Vagina (tissue), 2 donors: ENCODE data around the gene SIK3.

Experiments used
- CTCF ChIP-seq, 3 experiments: fragments of 450-650 bp in 2 of 3; fragments of 200-600 bp in 1 of 3; sonication (generic) in 1 of 3; IDR thresholded peaks; one replicate each; pipeline ENCODE4 v1.5.1; 2017 to 2019; ENCODE audit warnings: antibody characterized with exemption in 3 of 3, mild to moderate bottlenecking in 2 of 3, moderate library complexity in 2 of 3
- POLR2A ChIP-seq, 2 donors: fragments of 450-650 bp; IDR thresholded peaks; one replicate each; pipeline ENCODE4 v1.6.1; 2017; ENCODE audit warnings: antibody characterized with exemption in 2 of 2, mild to moderate bottlenecking in 2 of 2, moderate library complexity in 2 of 2
- POLR2AphosphoS5 ChIP-seq, 2 donors: sonication (generic); formaldehyde crosslinking; IDR thresholded peaks; one replicate each; pipeline ENCODE4 v1.9.0; 2017; ENCODE audit warnings: antibody characterized with exemption in 2 of 2, mild to moderate bottlenecking in 2 of 2, low read depth in 1 of 2; ENCODE audit not compliant: insufficient read depth in 1 of 2

- TF ChIP-seq CTCF (IDR thresholded peaks at IDR 0.05) (no peak), POLR2A (IDR thresholded peaks at IDR 0.05) (no peak), POLR2AphosphoS5 (IDR thresholded peaks at IDR 0.05; ENCODE audit: insufficient read depth in 1 of 2, low read depth in 1 of 2) (no peak)
Measured at GRCh38 chr11:116864531-116864930, 233.7 kb downstream of the SIK3 start.
